ENCODE data around the gene FOXA1. TPM values are rescaled to one million over a fixed set of nuclear protein-coding genes. Genes with fewer than 3 reads are reported as not detected.

The FOXA1 gene
- total RNA-seq, 2 experiments from 2014 or later = 0.05 to 0.07 TPM

DNA sequence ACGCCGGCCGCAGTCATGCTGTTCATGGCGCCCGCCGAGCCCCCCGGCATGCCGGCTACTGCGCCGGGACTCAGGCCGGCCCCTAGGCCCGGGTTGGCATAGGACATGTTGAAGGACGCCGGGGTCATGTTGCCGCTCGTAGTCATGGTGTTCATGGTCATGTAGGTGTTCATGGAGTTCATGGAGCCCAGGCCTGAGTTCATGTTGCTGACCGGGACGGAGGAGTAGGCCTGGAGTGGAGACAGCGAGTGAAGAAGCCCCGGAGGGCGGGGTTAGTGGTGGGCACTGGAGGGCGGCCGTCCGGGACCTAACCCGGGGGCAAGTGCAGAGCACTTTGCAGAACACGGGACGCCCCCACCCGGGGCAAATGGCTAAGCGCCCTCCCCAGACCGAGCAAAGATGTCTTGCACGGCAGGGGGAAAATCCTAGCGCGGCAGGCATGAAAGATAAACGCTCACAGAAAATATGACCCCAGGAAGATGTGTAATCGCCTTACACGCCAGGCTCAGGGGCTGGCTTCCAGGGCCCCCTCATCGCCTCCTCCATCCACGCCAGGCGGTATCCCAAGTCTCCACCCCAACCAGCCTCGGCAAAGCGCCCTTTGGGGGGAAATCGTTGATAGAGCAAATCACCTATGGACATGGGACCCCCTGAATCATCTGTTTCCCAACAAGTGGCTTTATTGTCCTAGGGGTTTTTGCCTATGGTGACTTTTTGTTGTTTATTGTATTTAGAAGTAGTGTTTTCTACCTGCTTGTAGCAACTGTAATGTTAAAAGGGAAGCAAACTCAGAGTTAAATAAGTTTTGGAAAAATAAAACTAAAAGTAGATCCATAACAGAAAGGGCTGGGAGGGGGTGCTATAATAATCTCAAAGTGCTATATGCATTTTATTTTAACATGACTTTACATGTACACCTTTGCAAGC is 2.3 kb downstream of the FOXA1 start:
- peaks cover 20% of the 10 kb centered on the region for H3K4me1 Mint-ChIP-seq
- ATAC-seq (no peak), DNase-seq (no peak)
- intact Hi-C loops (cut with DNase I, micrococcal nuclease) = loop anchor here (2.0 to 10.0 kb wide), 6 partner anchors 482 to 1268 kb away; partner anchors contain the start of genes MBIP (in 1 of the 2) and PAX9 (in 1 of the 2)
- peaks cover 68% of the 10 kb centered on the region for H3K27me3 Mint-ChIP-seq
- peaks cover 4% of the 10 kb centered on the region for H3K36me3 Mint-ChIP-seq (ENCODE audit: low read depth)
- no peak overlapping the region for H3K4me3 Mint-ChIP-seq
- ChIA-PET CTCF (interaction anchor here (0.8 kb wide), 1 partner anchor 605 kb away, joined by 3 read pairs; no protein-coding TSS in a partner anchor), POLR2A (no interaction called here)
- no peak overlapping the region for H3K27ac Mint-ChIP-seq
- peaks cover 15% of the 10 kb centered on the region for H3K9me3 Mint-ChIP-seq (ENCODE audit: low read depth)

DNA sequence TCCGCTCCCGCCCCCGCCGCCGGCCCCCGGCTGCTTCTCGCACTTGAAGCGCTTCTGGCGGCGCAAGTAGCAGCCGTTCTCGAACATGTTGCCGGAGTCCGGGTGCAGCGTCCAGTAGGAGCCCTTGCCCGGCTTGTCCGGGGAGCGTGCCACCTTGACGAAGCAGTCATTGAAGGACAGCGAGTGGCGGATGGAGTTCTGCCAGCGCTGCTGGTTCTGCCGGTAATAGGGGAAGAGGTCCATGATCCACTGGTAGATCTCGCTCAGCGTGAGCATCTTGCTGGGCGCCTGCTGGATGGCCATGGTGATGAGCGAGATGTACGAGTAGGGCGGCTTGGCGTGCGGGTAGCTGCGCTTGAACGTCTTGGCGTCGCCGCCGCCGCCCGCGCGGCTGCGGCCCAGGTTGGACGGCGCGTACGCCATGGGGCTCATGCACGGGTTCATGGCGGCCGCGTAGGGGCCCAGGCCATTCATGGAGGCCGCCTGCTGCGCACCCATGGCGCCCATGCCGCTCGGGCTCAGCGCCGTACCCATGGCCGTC is 3.0 kb downstream of the FOXA1 start:
- H3K36me3 Mint-ChIP-seq (ENCODE audit: low read depth) = peaks cover 7% of the 10 kb centered on the region
- peaks cover 15% of the 10 kb centered on the region for H3K9me3 Mint-ChIP-seq (ENCODE audit: low read depth)
- intact Hi-C loops (cut with DNase I, micrococcal nuclease) = loop anchor here (2.0 to 10.0 kb wide), 6 partner anchors 483 to 1267 kb away; partner anchors contain the start of genes MBIP (in 1 of the 2) and PAX9 (in 1 of the 2)
- no peak overlapping the region for H3K27ac Mint-ChIP-seq
- ATAC-seq (no peak), DNase-seq (no peak)
- peaks cover 20% of the 10 kb centered on the region for H3K4me1 Mint-ChIP-seq
- peaks cover 69% of the 10 kb centered on the region for H3K27me3 Mint-ChIP-seq
- ChIA-PET POLR2A (no interaction called here), CTCF (no interaction called here)
- H3K4me3 Mint-ChIP-seq = no peak overlapping the region

GRCh38 chr14:37591311-37591940 is 3.6 kb downstream of the FOXA1 start:
- Mint-ChIP-seq H3K27me3 (peaks cover 67% of the 10 kb centered on the region), H3K27ac (no peak overlapping the region), H3K4me1 (peaks cover 16% of the 10 kb centered on the region), H3K9me3 (ENCODE audit: low read depth) (peaks cover 15% of the 10 kb centered on the region), H3K4me3 (no peak overlapping the region), H3K36me3 (ENCODE audit: low read depth) (peaks cover 7% of the 10 kb centered on the region)
- CTCF ChIA-PET = interaction anchor here (0.8 kb wide), 1 partner anchor 1751 kb away, joined by 3 read pairs; no protein-coding TSS in a partner anchor
- POLR2A ChIA-PET = no interaction called here
- no peak for ATAC-seq
- DNase-seq = no peak
- intact Hi-C loops (cut with DNase I, micrococcal nuclease) = loop anchor here (5.0 to 10.0 kb wide), 5 partner anchors 483 to 1267 kb away; partner anchors contain the start of genes MBIP (in 1 of the 2) and PAX9 (in 1 of the 2)

- no peak overlapping the region for H3K27ac Mint-ChIP-seq
- POLR2A ChIA-PET = no interaction called here
Observed at GRCh38 chr14:37590428-37591139, 4.5 kb downstream of the FOXA1 start.

GRCh38 chr14:37589715-37590427 is 5.2 kb downstream of the FOXA1 start:
- ChIA-PET POLR2A (interaction anchor here (0.6 kb wide), 1 partner anchor 932 kb away, joined by 6 read pairs; no protein-coding TSS in a partner anchor), CTCF (interaction anchor here (0.5 kb wide), 1 partner anchor 21 kb away, joined by 3 read pairs; no protein-coding TSS in a partner anchor)
- DNase-seq (no peak), ATAC-seq (no peak)
- Mint-ChIP-seq H3K27me3 (peaks cover 75% of the 10 kb centered on the region), H3K27ac (no peak overlapping the region), H3K4me1 (peaks cover 8% of the 10 kb centered on the region), H3K36me3 (ENCODE audit: low read depth) (peaks cover 5% of the 10 kb centered on the region), H3K4me3 (no peak overlapping the region), H3K9me3 (ENCODE audit: low read depth) (peaks cover 13% of the 10 kb centered on the region)
- intact Hi-C loops (cut with DNase I, micrococcal nuclease) = loop anchor here (5.0 to 10.0 kb wide), 6 partner anchors 485 to 1265 kb away; partner anchors contain the start of genes MBIP (in 1 of the 2), NKX2-8 (in 1 of the 2) and PAX9 (in 1 of the 2)

More at GRCh38 chr14:37590428-37591139, 4.5 kb downstream of the FOXA1 start:
- Mint-ChIP-seq H3K36me3 (ENCODE audit: low read depth) (peaks cover 6% of the 10 kb centered on the region), H3K27me3 (peaks cover 70% of the 10 kb centered on the region), H3K4me3 (no peak overlapping the region), H3K9me3 (ENCODE audit: low read depth) (peaks cover 13% of the 10 kb centered on the region), H3K4me1 (peaks cover 9% of the 10 kb centered on the region)
- intact Hi-C loops (cut with DNase I, micrococcal nuclease) = loop anchor here (5.0 to 10.0 kb wide), 5 partner anchors 484 to 1266 kb away; partner anchors contain the start of genes MBIP (in 1 of the 2) and PAX9 (in 1 of the 2)
- DNase-seq = no peak
- CTCF ChIA-PET = interaction anchor here (0.8 kb wide), 1 partner anchor 1752 kb away, joined by 3 read pairs; no protein-coding TSS in a partner anchor
- no peak for ATAC-seq

DNA sequence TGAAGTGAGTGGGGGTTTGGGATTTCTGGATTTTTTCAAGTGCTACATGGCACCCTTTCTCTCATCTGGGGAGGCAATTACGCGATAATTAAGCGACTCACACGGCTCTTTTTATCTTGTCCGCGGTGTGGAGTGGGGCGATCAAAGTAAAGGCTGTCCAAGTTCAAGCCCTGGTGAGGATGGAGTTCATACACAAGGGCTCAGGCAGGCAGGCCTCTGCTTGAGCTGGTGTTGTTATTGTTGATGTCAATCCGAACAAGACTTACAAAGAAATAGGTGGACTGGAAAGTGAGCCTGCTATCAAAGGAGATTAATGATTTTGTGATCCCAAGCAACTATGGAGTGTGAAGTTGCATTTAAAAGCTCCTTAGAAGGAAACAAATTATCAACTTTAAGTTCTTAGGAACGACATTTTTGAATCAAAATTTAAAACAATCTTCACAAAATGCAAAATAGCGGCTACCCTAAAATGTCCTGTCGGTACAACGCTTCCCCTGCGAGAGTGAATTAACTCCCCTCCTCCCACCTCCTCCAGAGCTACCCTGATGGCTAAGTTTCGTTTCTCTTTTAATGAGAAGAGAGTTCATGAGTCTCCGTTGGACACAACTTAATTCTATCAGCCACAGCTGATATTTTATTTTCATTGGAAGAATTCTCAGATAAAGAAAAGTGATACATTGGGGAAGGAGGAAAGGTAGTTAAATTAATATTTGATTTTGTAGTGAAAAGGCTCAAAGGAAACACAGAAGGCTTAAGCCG is 5.9 kb downstream of the FOXA1 start:
- CTCF ChIA-PET = interaction anchor here (0.6 kb wide), 1 partner anchor 608 kb away, joined by 4 read pairs; no protein-coding TSS in a partner anchor
- no peak overlapping the region for H3K27ac Mint-ChIP-seq
- no peak for DNase-seq

GRCh38 chr14:37588667-37588955 is 6.4 kb downstream of the FOXA1 start:
- peaks cover 2% of the 10 kb centered on the region for H3K4me1 Mint-ChIP-seq
- no peak overlapping the region for H3K27ac Mint-ChIP-seq
- H3K27me3 Mint-ChIP-seq = peaks cover 68% of the 10 kb centered on the region
- intact Hi-C loops (cut with DNase I, micrococcal nuclease) = loop anchor here in 1 of 2 experiments (5.0 kb wide), 1 partner anchor 1006 kb away; the partner anchor contains the start of gene NKX2-8
- peaks cover 5% of the 10 kb centered on the region for H3K36me3 Mint-ChIP-seq (ENCODE audit: low read depth)
- peaks cover 9% of the 10 kb centered on the region for H3K9me3 Mint-ChIP-seq (ENCODE audit: low read depth)
- peak overlapping the region; percentile 5 for H3K4me3 Mint-ChIP-seq
- DNase-seq (no peak), ATAC-seq (no peak)
- ChIA-PET CTCF (interaction anchor here (0.6 kb wide), 1 partner anchor 609 kb away, joined by 4 read pairs; no protein-coding TSS in a partner anchor), POLR2A (no interaction called here)

More for the DNA sequence above, 5.9 kb downstream of the FOXA1 start:
- H3K4me1 Mint-ChIP-seq = peaks cover 4% of the 10 kb centered on the region
- H3K4me3 Mint-ChIP-seq = no peak overlapping the region
- peaks cover 11% of the 10 kb centered on the region for H3K9me3 Mint-ChIP-seq (ENCODE audit: low read depth)
- peaks cover 72% of the 10 kb centered on the region for H3K27me3 Mint-ChIP-seq
- H3K36me3 Mint-ChIP-seq (ENCODE audit: low read depth) = peaks cover 5% of the 10 kb centered on the region
- intact Hi-C loops (cut with DNase I, micrococcal nuclease) = loop anchor here in 1 of 2 experiments (5.0 kb wide), 1 partner anchor 1007 kb away; the partner anchor contains the start of gene NKX2-8
- POLR2A ChIA-PET = interaction anchor here (0.6 kb wide), 1 partner anchor 931 kb away, joined by 6 read pairs; no protein-coding TSS in a partner anchor
- no peak for ATAC-seq

GRCh38 chr14:37587881-37588666 is 7.0 kb downstream of the FOXA1 start:
- H3K4me1 Mint-ChIP-seq = peaks cover 2% of the 10 kb centered on the region
- CTCF ChIA-PET = no interaction called here
- peaks cover 9% of the 10 kb centered on the region for H3K9me3 Mint-ChIP-seq (ENCODE audit: low read depth)
- H3K27ac Mint-ChIP-seq = no peak overlapping the region
- POLR2A ChIA-PET = no interaction called here
- no peak for DNase-seq
- ATAC-seq = no peak
- peak overlapping the region; percentile 5 for H3K4me3 Mint-ChIP-seq
- peaks cover 5% of the 10 kb centered on the region for H3K36me3 Mint-ChIP-seq (ENCODE audit: low read depth)
- H3K27me3 Mint-ChIP-seq = peaks cover 65% of the 10 kb centered on the region
- intact Hi-C loops (cut with DNase I, micrococcal nuclease) = loop anchor here (2.0 to 5.0 kb wide), 2 partner anchors 13 to 1006 kb away; partner anchors contain the start of gene NKX2-8 (in 1 of the 2)

All from activated CD4-positive, alpha-beta T cell treated with anti-CD3 and anti-CD28 coated beads for 36 hours (primary cell).